ENCODE data around the gene ZNF362. TPM values are rescaled to one million over a fixed set of nuclear protein-coding genes. Genes with fewer than 3 reads are reported as not detected.

ZNF362 gene
- total and polyA plus RNA-seq, 10 of the 15 experiments (the other 5 are each of a cell fraction or from before 2014, with no cell fraction given): 0.74 to 22.8 (median 7.4) TPM

DNA sequence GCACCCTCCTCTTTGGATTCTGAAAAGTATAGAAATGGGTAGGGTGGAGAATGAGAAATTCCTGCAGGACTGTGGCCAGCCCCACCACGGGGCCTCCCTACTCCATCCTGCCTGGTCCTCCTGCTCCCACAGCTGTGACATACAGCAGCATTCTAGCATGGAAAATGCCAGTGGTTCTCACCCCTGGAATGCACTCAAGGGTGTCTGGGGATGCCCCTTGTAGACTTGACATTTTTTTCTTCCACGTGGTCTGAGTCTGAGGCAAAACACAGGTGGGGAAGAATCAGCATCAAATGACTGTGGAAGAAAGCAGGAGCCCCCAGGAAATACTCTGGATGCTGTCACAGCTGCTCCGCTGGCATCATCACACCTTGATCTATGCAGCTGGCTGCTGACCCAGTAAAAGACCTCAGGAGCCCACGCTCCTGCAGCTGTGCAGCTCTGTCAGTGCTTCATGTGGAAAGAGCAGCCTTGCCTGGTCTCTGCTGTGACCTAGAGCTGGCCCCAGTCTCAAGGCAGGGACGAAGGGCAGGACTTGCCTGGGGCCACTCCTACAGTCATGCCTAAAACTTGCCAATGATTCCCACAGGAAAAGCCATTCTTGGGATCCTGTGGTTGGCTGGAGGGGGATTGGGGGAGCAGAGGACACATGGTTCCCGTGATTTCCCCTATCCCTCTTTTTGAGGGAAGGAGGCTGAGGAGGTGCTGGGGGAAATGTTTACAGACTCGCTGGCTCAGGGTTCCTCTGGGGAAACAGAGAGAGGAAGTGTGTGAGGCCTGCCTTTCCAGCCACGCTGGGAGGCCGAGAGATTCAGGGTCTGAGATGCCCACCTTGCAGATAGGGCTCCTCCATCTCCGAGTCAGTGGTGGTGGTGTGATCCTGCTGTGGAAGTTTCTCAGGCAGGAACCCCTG, 75.4 kb downstream of the ZNF362 start:
- peaks cover 21 to 24% of the 10 kb centered on the region in 2 experiments for H3K36me3 ChIP-seq (ENCODE audit: control insufficient read depth in 2 of 2, insufficient read depth in 2 of 2, low read length in 1 of 2)
- POLR2A ChIA-PET: no interaction called here
- peaks cover 4% of the 10 kb centered on the region; the same call in 1 of the 2 replicates for H3K79me2 ChIP-seq (ENCODE audit: control insufficient read depth, insufficient read depth, low read length)
- SMC1A ChIA-PET (ENCODE audit: uncharacterized antibody, unreplicated experiment): interaction anchor here (2.1 kb wide), 1 partner anchor 7 kb away, joined by 6 read pairs; no protein-coding TSS in a partner anchor
- no TSS peak for BruUV-seq (replicated peaks)
- no peaks in the 10 kb centered on the region for H4K20me1 ChIP-seq (ENCODE audit: control insufficient read depth, insufficient read depth)
- H2AFZ ChIP-seq (ENCODE audit: control insufficient read depth, low read depth, low read length): no peak overlapping the region
- H3K9me3 ChIP-seq (replicated peaks; ENCODE audit: control insufficient read depth, insufficient read depth, low read length): no peaks in the 10 kb centered on the region
- H3K4me2 ChIP-seq (ENCODE audit: control insufficient read depth, insufficient read depth): no peak overlapping the region
- 84% methylated on average over 10 of the region's 10 CpGs for WGBS (ENCODE audit: insufficient coverage, insufficient replicate concordance, low lambda C conversion rate, missing lambda C conversion rate)
- H3K9ac ChIP-seq (ENCODE audit: control insufficient read depth, insufficient read depth, low read length): no peak overlapping the region
- no peaks in the 10 kb centered on the region for H3K27me3 ChIP-seq (replicated peaks in 1 of 2; ENCODE audit: control insufficient read depth in 2 of 2, insufficient read depth in 2 of 2, low read length in 1 of 2)
- CTCF ChIA-PET: no interaction called here
- intact Hi-C loops (cut with micrococcal nuclease; ENCODE audit: unreplicated experiment): no loop called here
- no peak overlapping the region for H3K4me3 ChIP-seq
- FAIRE-seq: no peak
- no peak for DNase-seq (ENCODE audit: low read depth, low spot score)
- in situ Hi-C loops (cut with MboI): no loop called here
- TF ChIP-seq RB1 (IDR thresholded peaks at IDR 0.05; ENCODE audit: borderline replicate concordance): no peak
- TF ChIP-seq NBN (IDR thresholded peaks at IDR 0.05): no peak
- no peak for TF ChIP-seq TCF7 (IDR thresholded peaks at IDR 0.05; ENCODE audit: borderline replicate concordance)
- TF ChIP-seq CREB1 (IDR thresholded peaks at IDR 0.05; ENCODE audit: low read depth): no peak
- TF ChIP-seq NFYB (IDR thresholded peaks at IDR 0.05; ENCODE audit: insufficient read depth, low read depth, low read length): no peak
- ATAC-seq: no peak
- RAD21 ChIA-PET (ENCODE audit: unreplicated experiment): no interaction called here
- no peak overlapping the region for H3K27ac ChIP-seq (ENCODE audit: control insufficient read depth, insufficient read depth)
- no peaks in the 10 kb centered on the region for H3K4me1 ChIP-seq (ENCODE audit: control insufficient read depth, insufficient read depth, low read length)

DNA sequence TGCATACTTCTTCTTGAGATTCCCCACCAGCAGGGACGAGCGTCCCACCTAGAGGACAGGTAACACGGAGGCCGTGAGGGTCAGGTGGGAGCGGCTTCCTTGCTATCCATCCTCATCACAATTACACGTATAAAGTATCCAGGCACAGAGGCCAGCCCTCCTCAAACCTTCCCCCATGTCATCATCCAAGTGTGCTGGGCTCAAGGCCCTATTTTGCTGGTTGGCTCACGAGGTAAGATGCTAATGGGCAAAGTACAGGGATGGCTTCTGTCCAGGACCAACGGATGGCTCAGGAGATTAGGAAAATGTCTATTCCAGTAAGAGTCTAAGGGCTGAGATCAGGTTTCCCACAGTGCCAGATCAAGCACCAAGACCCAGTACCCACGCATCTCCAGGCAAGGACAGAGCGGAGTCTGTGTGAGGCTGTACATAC, 76.1 kb downstream of the ZNF362 start:
- Histone ChIP-seq H3K4me1 (ENCODE audit: control insufficient read depth, insufficient read depth, low read length) (no peaks in the 10 kb centered on the region), H3K79me2 (ENCODE audit: control insufficient read depth, insufficient read depth, low read length) (peaks cover 7% of the 10 kb centered on the region), H3K9ac (ENCODE audit: control insufficient read depth, insufficient read depth, low read length) (no peak overlapping the region), H2AFZ (ENCODE audit: control insufficient read depth, low read depth, low read length) (no peak overlapping the region), H3K27ac (ENCODE audit: control insufficient read depth, insufficient read depth) (no peak overlapping the region), H3K27me3 (replicated peaks in 1 of 2; ENCODE audit: control insufficient read depth in 2 of 2, insufficient read depth in 2 of 2, low read length in 1 of 2) (no peaks in the 10 kb centered on the region), H3K36me3 (ENCODE audit: control insufficient read depth in 2 of 2, insufficient read depth in 2 of 2, low read length in 1 of 2) (peaks cover 15 to 22% of the 10 kb centered on the region in 2 experiments), H3K4me3 (no peak overlapping the region), H3K9me3 (replicated peaks; ENCODE audit: control insufficient read depth, insufficient read depth, low read length) (no peaks in the 10 kb centered on the region), H3K4me2 (ENCODE audit: control insufficient read depth, insufficient read depth) (no peak overlapping the region), H4K20me1 (ENCODE audit: control insufficient read depth, insufficient read depth) (no peaks in the 10 kb centered on the region)
- DNase-seq (ENCODE audit: low read depth, low spot score) (no peak), ATAC-seq (no peak), FAIRE-seq (no peak)
- no TSS peak for BruUV-seq (replicated peaks)
- POLR2A ChIA-PET: no interaction called here
- 92% methylated on average over 10 of the region's 10 CpGs for WGBS (ENCODE audit: insufficient coverage, insufficient replicate concordance, low lambda C conversion rate, missing lambda C conversion rate)
- SMC1A ChIA-PET (ENCODE audit: uncharacterized antibody, unreplicated experiment): no interaction called here
- CTCF ChIA-PET: no interaction called here
- intact Hi-C loops (cut with micrococcal nuclease; ENCODE audit: unreplicated experiment): no loop called here
- RAD21 ChIA-PET (ENCODE audit: unreplicated experiment): no interaction called here
- in situ Hi-C loops (cut with MboI): no loop called here
- TF ChIP-seq CEBPZ (IDR thresholded peaks at IDR 0.05; ENCODE audit: low read depth, low read length) (no peak), NFIC (IDR thresholded peaks at IDR 0.05; ENCODE audit: low read depth, low read length) (no peak), IKZF2 (IDR thresholded peaks at IDR 0.05) (no peak), SMC3 (IDR thresholded peaks at IDR 0.05; ENCODE audit: borderline replicate concordance, low read length) (no peak), TCF12 (IDR thresholded peaks at IDR 0.05; ENCODE audit: low read depth, low read length) (no peak)
- TF ChIP-seq, protein P1, sequence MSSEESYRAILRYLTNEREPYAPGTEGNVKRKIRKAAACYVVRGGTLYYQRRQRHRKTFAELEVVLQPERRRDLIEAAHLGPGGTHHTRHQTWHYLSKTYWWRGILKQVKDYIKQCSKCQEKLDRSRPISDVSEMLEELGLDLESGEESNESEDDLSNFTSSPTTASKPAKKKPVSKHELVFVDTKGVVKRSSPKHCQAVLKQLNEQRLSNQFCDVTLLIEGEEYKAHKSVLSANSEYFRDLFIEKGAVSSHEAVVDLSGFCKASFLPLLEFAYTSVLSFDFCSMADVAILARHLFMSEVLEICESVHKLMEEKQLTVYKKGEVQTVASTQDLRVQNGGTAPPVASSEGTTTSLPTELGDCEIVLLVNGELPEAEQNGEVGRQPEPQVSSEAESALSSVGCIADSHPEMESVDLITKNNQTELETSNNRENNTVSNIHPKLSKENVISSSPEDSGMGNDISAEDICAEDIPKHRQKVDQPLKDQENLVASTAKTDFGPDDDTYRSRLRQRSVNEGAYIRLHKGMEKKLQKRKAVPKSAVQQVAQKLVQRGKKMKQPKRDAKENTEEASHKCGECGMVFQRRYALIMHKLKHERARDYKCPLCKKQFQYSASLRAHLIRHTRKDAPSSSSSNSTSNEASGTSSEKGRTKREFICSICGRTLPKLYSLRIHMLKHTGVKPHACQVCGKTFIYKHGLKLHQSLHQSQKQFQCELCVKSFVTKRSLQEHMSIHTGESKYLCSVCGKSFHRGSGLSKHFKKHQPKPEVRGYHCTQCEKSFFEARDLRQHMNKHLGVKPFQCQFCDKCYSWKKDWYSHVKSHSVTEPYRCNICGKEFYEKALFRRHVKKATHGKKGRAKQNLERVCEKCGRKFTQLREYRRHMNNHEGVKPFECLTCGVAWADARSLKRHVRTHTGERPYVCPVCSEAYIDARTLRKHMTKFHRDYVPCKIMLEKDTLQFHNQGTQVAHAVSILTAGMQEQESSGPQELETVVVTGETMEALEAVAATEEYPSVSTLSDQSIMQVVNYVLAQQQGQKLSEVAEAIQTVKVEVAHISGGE (CRISPR knock-in tag; IDR thresholded peaks at IDR 0.05): no peak

Data from GM12878 (cell line).